ENCODE measurements around the gene OR11A1.

OR11A1 gene

DNA sequence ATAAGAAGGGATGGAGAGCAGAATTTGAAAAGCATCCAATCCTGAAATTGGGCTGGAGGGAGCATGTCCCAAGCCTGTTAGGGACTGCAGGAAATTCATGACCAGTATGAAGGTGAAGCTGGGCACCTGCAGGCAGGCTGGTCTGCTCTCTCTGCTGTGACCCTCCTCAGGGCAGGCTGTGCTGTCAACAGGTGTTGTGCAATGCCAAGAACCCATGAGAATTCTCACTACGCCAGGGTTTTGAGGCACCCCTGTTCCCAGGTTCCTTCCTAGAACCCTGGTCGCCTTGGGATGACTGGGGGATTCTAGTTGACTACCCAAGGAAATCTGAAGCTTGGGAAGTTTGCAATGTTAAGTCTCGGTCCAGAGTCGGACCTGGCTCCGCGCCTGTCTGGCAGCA is 44.2 kb upstream of the OR11A1 start:
- no peak overlapping the region for H3K4me3 ChIP-seq (ENCODE audit: low read depth, low read length)
- TF ChIP-seq, protein P1, sequence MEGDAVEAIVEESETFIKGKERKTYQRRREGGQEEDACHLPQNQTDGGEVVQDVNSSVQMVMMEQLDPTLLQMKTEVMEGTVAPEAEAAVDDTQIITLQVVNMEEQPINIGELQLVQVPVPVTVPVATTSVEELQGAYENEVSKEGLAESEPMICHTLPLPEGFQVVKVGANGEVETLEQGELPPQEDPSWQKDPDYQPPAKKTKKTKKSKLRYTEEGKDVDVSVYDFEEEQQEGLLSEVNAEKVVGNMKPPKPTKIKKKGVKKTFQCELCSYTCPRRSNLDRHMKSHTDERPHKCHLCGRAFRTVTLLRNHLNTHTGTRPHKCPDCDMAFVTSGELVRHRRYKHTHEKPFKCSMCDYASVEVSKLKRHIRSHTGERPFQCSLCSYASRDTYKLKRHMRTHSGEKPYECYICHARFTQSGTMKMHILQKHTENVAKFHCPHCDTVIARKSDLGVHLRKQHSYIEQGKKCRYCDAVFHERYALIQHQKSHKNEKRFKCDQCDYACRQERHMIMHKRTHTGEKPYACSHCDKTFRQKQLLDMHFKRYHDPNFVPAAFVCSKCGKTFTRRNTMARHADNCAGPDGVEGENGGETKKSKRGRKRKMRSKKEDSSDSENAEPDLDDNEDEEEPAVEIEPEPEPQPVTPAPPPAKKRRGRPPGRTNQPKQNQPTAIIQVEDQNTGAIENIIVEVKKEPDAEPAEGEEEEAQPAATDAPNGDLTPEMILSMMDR (conservative IDR thresholded peaks at IDR 0.05; ENCODE audit: low read depth, low read length): no peak
- no peak for DNase-seq (ENCODE audit: low read depth)

DNA sequence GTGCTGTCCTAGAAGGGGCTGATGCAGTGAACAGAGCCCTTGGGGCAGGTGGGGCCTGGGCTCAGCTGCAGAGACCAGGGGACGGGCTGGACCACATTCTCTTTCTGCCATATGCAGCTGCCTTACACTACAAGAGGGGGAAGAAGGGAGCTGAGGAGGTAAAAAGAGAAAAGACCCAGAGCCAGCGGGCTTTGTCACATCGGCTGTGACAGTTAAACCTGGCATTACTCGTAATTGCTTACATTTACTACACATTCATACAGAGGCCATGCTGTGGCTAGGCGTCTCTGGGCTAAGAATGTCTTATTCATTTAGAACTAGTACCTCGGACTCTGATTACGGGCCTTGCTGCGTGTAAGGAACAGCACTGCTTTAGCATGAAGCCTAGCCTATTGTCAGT is 43.7 kb upstream of the OR11A1 start:
- no peak overlapping the region for H3K4me3 ChIP-seq (ENCODE audit: low read depth, low read length)
- DNase-seq (ENCODE audit: low read depth): no peak
- TF ChIP-seq, protein P1 (conservative IDR thresholded peaks at IDR 0.05; ENCODE audit: low read depth, low read length): no peak

DNA sequence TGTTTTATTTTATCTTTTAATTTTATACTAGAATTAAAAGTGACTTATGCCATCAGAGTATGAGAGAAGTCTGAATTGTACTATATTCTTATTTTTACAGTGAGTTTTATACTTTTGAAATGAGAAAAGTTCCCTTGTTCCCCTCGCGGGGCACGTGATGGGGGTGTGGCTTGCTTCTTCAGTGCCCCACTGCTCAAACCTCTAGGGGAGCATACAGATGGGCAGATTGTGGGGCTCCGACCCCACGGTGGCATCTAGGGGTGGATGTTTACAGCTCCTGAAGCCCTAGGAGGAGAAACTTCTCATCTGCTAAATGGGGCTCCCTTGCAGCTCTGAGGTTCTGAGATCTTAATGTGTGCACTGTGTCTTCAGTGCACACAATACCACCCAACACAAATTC is 42.8 kb upstream of the OR11A1 start:
- H3K4me3 ChIP-seq (ENCODE audit: low read depth, low read length): no peak overlapping the region
- DNase-seq (ENCODE audit: low read depth): no peak
- TF ChIP-seq, protein P1 (conservative IDR thresholded peaks at IDR 0.05; ENCODE audit: low read depth, low read length): no peak

DNA sequence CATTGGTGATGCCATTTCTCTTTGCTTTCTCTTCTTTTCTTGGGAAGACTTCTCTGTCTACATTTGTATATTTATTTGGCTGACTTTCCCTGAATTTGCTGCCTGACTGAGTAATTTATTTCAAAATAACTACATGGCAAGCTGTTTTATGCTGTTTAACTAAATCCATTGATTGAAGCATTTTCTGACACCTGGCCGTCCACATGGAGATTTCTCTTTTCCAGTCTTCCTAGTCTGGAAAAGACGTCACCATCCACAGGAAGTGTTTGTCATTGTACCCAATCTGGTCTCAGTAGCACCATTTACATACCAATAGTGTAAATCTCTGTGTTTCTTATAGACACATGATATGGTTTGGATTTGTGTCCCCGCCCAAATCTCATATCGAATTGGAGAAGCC is 40.1 kb upstream of the OR11A1 start:
- no peak for DNase-seq (ENCODE audit: low read depth)
- TF ChIP-seq, protein P1 (conservative IDR thresholded peaks at IDR 0.05; ENCODE audit: low read depth, low read length): no peak
- H3K4me3 ChIP-seq (ENCODE audit: low read depth, low read length): no peak overlapping the region

DNA sequence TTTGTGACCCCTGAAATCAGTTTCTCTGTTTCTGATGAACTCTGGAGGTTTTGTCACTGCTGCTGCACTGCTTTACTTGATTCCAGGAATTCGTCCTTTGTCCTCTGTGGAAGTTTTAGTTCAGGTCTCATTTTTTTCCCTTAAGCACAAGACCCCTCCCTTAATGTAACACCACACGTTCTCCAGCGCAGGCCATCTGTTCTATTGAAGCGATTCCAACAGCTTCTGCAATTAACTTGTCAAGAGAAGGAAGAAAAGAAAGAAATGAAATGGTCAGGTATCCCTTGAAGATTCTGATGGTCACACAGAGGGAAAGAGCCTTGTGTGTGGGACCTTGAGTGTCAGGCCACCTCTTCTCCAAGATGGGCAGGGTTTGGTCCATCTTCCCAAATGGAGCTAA is 38.7 kb upstream of the OR11A1 start:
- DNase-seq (ENCODE audit: low read depth): no peak
- TF ChIP-seq, protein P1 (conservative IDR thresholded peaks at IDR 0.05; ENCODE audit: low read depth, low read length): no peak
- no peak overlapping the region for H3K4me3 ChIP-seq (ENCODE audit: low read depth, low read length)

DNA sequence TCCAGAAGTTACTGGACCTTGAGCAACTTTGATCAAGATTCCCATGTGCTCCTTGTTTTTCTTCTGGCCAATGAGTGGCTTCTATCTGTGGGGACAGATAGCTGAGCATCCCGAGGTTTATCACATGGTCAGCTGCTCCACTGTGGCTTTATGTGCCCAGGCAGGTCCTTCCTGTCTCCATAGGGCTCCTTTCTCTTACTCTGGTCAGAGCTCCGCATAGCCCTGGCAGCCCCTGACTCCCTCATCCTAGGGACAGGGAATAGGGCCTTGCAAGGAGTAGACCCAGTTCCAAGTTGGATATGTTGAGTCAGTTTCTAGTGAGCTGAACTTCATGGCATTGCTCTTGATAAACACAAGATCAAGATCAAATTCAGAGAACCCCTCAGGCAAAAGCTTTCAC is 37.3 kb upstream of the OR11A1 start:
- TF ChIP-seq, protein P1 (conservative IDR thresholded peaks at IDR 0.05; ENCODE audit: low read depth, low read length): no peak
- no peak for DNase-seq (ENCODE audit: low read depth)
- no peak overlapping the region for H3K4me3 ChIP-seq (ENCODE audit: low read depth, low read length)

DNA sequence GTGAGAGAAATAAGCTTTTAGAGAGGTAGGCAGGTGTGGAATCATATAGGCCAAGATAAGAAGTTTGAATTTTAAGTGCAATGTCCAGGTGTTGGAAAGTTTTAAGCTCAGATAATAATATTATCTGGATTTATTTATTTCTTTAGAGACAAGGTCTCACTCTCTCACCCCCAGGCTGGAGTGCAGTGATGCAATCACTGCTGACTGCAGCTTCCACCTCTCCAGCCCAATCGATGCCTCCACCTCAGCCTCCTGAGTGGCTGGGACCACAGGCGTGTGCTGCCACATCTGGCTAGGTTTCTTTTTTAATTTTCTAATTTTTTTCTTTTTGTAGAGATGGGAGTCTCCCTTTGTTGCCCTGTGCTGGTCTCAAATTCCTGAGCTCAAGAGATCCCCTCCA is 36.4 kb upstream of the OR11A1 start:
- H3K4me3 ChIP-seq (ENCODE audit: low read depth, low read length): no peak overlapping the region
- TF ChIP-seq, protein P1 (conservative IDR thresholded peaks at IDR 0.05; ENCODE audit: low read depth, low read length): no peak
- DNase-seq (ENCODE audit: low read depth): no peak
